GM12891 (cell line): ENCODE results near the gene FBXO46.

Source experiments
- PAX5 ChIP-seq: IDR thresholded peaks from 2 replicates; pipeline ENCODE4 v1.6.1; 2011; ENCODE audit warnings: low read length, moderate library complexity, mild to moderate bottlenecking; ENCODE audit not compliant: insufficient read depth, severe bottlenecking
- POLR2A ChIP-seq: IDR thresholded peaks from 2 replicates; pipeline ENCODE4 v1.6.1; 2011; ENCODE audit warnings: low read depth, low read length, control low read depth
- POLR2AphosphoS5 ChIP-seq: IDR thresholded peaks from 2 replicates; pipeline ENCODE4 v1.6.1; 2011; ENCODE audit warnings: low read depth, low read length, control low read depth
- POU2F2 ChIP-seq: IDR thresholded peaks from 2 replicates; pipeline ENCODE4 v1.6.1; 2011; ENCODE audit warnings: low read depth, mild to moderate bottlenecking, control low read depth, low read length, moderate library complexity
- SPI1 ChIP-seq: IDR thresholded peaks from 2 replicates; pipeline ENCODE4 v1.6.1; 2011; ENCODE audit warnings: low read depth, low read length, control low read depth
- TAF1 ChIP-seq: IDR thresholded peaks from 2 replicates; pipeline ENCODE4 v1.6.1; 2011; ENCODE audit warnings: low read depth, low read length, control low read depth

- peak; percentile 47; the same call in 1 of the 2 replicates for TF ChIP-seq POLR2A
- peak; percentile 45; the same call in 1 of the 2 replicates for TF ChIP-seq POLR2AphosphoS5
- no peak for TF ChIP-seq TAF1
- TF ChIP-seq SPI1 = no peak
- TF ChIP-seq PAX5 = peak; percentile 24
- peak; percentile 65; the same call in 1 of the 2 replicates for TF ChIP-seq POU2F2
Observed at GRCh38 chr19:45768984-45769782, 38.5 kb upstream of the FBXO46 start, which contains the start of gene SIX5.
